CD4-positive, alpha-beta T cell treated with Interleukin-17A for 1 hour (primary cell): ENCODE results near the gene PREP.
"Not testable (repeated sequence)": the region's sequence is repeated elsewhere in the genome, so short reads cannot be mapped to it uniquely, and the experiment has no call there.

Experiments
- DNase-seq: peaks from one replicate; pipeline ENCODE4 v3.0.0-alpha.2; 2020

PREP gene

GRCh38 chr6:105402939-105403935, at the start of gene PREP:
Gene PREP, minus strand, starts transcription at chr6:105403082. Its CDS starts 191 bp downstream, at chr6:105402891.
- DNase-seq = peak; percentile 79

DNA sequence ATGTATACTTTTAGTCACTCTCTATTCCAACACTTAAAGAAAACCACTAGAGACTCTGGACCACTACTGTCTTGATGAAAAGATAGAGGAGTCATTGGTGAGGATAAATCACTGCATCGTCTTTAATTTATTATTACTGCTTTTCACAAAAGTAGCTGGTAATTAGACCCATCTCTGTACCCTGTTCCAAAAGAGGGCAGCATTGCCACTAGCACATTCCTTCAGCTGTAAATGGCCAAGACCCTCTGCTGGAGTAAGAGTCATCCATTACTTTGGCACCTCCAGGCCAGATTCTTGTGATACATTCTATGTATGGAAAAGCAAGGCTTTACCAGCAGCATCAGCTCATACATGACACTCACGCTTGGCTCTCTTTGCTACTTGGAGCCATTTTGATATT, 49.5 kb upstream of the PREP start:
- DNase-seq = no peak

DNA sequence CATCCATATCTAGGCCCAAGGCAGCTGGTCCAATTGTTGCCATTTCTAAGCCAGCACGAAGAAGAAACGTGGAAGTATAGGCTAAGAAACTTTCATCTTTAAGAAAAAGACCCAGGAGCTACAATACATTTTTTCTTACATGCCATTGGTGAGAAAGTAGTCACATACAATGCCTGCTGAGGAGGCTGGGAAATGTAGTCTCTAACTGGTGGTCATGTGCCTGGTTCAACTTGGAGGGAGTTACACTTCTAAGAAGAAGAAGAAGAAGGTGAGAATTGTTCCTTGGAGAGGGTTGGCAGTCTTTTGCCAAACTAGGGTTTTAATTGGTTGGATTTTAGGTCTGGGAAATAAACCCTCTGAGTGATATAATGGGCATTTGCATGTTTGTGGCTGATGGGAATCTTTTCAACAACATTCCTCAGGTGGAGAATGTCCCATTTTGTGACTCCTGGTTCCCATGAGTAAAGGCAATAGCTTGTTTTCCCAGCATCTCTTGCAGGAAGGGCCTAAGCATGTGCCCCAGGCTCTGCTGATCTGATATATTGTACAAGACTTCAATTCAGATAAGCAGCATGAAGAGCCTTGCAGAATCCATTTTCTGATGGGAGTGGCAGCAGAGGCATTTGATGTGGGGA, 47.0 kb upstream of the PREP start:
- no peak for DNase-seq

GRCh38 chr6:105445481-105445880, 42.6 kb upstream of the PREP start:
- DNase-seq = no peak

DNA sequence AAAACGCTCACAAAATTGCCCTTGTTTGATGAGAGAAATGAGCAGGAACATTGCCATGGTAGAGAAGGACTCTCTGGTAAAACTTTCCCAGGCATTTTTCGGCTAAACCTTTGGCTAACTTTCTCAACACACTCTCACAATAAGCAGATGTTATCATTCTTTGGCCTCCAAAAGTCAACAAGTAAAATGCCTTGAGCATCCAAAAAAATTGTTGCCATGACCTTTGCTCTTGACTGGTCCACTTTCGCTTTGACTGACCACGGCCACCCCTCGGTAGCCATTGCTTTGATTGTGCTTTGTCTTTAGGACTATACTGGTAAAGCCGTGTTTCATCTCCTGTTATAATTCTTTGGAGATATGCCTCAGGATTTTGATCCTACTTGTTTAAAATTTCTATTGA, 41.1 kb upstream of the PREP start:
- no peak for DNase-seq

GRCh38 chr6:105442369-105442768, 39.5 kb upstream of the PREP start:
- no peak for DNase-seq

- no peak for DNase-seq
These were observed 34.4 kb upstream of the PREP start for GRCh38 chr6:105437236-105437635.

DNA sequence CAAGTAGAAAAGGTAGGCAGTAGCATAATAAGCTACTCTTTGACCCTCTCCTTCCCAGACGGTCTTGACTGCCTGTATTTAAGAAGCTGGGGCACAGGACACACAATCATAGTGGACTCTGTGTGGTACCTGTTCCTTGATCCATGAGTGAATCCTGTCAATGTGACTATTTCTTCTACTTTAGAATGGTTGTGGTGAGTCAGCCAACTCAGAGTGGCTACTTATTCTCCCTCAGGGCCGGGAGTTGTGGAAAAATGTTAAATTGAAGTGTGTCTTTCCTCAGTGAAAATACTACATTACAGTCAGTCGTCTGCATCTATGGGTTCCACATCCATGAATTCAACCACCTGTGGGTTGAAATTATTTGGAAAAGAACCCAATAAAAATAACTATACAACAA, 30.8 kb upstream of the PREP start:
- no peak for DNase-seq

DNA sequence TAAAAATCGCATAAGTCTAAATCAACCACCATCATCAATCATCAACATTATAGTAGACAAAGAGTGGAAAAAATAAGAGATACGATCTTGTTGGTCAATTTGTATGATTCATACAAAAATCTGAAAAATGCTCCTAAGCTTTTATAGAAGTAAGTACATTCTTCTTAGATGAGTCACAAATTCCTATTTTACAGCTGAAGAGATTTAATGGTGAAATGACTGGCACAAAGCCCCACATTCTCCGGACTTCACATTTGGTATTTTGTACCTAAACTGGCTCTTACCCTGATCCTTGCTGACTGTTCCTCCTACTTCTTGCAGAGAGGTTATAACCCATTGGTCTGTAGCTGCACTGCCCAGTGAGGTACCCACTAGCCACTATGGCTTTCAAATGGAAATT, 29.9 kb upstream of the PREP start:
- no peak for DNase-seq

- peak; percentile 66 for DNase-seq
These were observed 28.3 kb upstream of the PREP start for GRCh38 chr6:105431226-105431625.

GRCh38 chr6:105430685-105431084, 27.8 kb upstream of the PREP start:
- DNase-seq = no peak

- no peak for DNase-seq
These were observed 26.8 kb upstream of the PREP start for GRCh38 chr6:105429676-105430075.

DNA sequence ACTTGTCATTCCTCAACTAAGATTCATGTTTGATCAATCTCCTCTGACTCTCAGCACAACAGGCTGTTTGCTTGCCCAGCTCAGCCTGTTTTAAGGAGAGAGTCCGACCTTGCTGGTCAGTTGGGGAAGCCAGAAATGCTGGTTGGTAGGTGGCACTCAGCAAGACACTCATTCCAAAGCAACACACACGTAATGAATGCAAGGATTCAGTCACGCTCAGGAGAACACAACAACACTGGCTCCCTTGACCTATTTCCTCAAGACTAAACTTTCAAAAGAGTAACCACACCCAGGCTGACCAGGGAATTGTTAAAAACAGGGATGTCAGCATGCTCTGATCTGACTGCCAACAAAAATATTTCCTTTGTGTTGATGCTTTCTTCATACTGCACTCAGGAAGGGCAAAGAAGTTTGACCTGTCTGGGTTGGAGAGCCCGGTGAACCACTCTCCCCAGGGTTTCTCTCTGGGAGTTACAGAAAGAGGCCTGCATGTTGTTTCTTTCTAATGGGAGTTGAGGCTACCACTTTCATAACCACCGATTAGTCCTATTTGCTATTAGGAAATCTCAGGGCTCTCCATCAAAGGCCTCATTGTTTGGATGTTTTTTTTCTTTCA, 25.6 kb upstream of the PREP start:
- no peak for DNase-seq

GRCh38 chr6:105424175-105424783, 21.4 kb upstream of the PREP start:
- peak; percentile 70 for DNase-seq

GRCh38 chr6:105416971-105417370, 14.1 kb upstream of the PREP start:
- not testable (repeated sequence) for DNase-seq

DNA sequence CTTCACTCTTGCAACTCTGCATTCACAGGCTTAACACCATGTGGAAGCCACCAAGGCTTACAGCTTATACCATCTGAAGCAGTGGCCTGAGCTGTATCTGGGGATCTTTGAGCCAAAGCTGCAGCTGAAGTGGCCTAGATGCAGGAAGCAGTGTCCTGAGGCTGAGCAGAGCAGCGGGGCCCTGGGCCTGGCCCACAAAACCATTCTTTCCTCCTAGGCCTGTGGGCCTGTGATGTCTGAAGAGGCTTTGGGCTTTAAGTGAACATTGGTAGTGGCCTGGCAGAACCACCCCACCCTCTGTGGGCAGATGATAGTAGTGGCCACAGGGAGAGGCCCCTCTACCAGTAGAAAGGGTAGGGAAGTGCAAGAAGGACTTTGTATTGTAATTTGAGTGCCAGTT, 6.9 kb upstream of the PREP start:
- no peak for DNase-seq

DNA sequence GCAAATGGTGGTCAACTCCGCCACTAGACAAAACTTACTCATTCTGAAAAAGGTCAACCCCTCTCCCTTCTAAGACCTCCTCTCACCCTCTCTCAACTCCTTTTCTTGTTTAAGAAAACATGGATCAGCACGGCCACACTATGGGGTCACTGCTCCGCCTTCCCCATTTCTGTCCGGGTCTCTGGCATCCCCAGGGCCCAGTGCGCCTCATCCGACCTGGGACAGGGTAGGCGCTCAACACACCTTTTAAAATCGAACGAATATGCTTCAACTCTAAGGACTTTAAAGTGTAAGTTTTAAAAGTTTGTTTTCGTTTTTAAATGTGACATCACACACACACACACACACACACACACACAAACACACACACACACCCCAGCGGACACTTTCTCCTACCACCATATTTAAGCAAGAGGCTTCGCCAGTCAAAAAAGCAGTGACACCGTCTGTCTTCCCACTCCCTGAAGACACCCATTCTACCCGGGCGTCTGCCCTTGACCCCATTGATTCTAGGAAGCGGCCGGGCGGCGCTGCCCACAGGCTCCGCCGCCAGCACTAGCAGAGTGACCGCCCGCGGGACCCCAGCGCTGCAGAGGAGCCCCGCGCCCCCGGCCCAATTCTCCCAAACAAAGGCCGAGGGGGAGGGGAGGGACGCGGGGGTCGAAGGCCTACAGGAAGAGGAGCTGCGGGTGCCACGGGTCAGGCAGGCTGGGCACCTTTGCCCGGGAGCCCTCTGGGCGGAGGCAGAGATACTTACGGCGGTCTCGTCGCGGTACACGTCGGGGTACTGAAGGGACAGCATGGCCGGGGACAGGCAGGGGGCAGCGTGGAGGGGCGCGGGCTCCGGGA, 568 bp downstream of the PREP start:
- peak; percentile 52 for DNase-seq

- no peak for DNase-seq
These were observed 1.4 kb downstream of the PREP start for GRCh38 chr6:105401247-105402089.

DNA sequence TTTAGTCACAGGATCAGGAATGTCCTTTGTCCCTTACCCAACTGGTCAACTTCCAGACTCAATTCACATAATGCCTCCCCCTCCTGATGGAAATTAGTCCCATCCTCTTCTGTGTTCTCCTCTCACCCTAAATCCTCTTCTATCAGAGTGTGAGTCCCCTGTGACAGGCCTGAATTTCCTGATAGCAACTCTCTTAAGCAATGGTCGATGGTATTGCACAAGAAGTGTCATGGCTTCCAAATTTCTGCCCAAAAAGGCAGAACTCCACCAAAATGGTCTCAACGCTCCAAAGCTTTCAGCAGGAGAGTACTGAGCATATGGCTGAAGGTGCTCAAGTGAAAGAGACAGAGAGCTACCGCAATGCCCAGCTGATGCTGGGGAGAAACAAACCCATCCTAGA, 2.4 kb downstream of the PREP start:
- no peak for DNase-seq

GRCh38 chr6:105398859-105399258, 4.0 kb downstream of the PREP start:
- DNase-seq = no peak

DNA sequence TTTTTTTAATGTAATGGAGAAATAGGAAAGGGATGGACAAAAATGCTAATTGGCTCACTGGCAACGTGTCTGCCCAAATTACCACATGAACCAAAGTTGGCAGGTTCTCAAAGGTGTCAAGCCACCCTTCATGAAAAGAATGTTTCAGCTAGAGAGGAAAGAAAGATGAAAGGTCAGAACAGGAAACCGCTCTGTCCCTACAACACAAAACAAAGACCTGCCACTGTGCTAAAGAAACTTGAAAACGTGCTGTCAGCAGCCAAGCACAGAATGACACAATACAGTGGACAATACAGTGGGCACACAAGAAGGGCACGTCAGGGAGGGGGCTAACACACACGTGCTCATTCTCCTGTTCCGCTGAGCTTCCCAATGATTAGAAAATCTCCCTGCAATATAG, 4.9 kb downstream of the PREP start:
- peak; percentile 22 for DNase-seq
